HL-60 (cell line): Measurements from ENCODE around the gene EYA2.

Experiments used
- CTCF ChIP-seq: IDR thresholded peaks from one replicate; pipeline ENCODE4 v1.5.1; 2011; ENCODE audit warnings: low read length, control low read depth, inconsistent platforms; ENCODE audit not compliant: insufficient read depth
- GABPA ChIP-seq: IDR thresholded peaks from 2 replicates; pipeline ENCODE4 v1.6.1; 2012; ENCODE audit warnings: low read depth
- REST ChIP-seq: IDR thresholded peaks from 2 replicates; pipeline ENCODE4 v1.6.1; 2012; ENCODE audit warnings: low read depth; ENCODE audit not compliant: insufficient replicate concordance

DNA sequence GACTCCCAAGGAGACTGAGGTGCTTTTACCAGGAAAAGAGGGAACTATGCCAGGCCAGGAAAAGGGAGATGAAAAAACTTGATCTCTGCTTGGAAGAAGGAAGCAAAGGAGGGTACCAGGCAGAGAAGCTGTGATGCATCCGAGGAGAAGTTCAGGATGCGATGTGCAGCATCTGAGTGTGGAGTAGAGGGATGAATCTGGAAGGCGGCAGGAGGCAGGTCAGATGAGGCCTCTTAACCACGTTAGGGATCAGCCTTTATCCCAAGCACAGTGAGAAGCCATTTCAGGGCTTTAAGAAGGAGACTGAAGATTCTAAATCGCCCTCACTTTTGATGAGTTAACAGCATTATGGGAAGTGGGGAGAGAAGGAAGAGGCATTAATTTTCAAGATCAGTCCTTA is 44.9 kb upstream of the EYA2 start:
- TF ChIP-seq REST (no peak), CTCF (no peak), GABPA (no peak)
